Caco-2 (cell line): ENCODE results near the gene WFIKKN1. TPM values are rescaled to one million over a fixed set of nuclear protein-coding genes. Genes with fewer than 3 reads are reported as not detected.

Experiments
- BruUV-seq: library from RNA; stranded (reverse); fragments of 400-500 nt; replicated peaks from 2 replicates; lab custom pipeline; 2021; lab: Mats Ljungman, UMichigan
- CTCF ChIA-PET: fragments of 300-600 bp; sonication (Branson Sonifier 250); formaldehyde crosslinking; loops from one replicate; lab custom pipeline; 2022; ENCODE audit warnings: antibody characterized with exemption; lab: Charles Lee
- POLR2A ChIA-PET: fragments of 300-600 bp; sonication (Branson Sonifier 250); formaldehyde crosslinking; loops from one replicate; lab custom pipeline; 2022; ENCODE audit warnings: antibody characterized with exemption; lab: Charles Lee
- DNase-seq, 2 experiments: peaks; one replicate each; pipeline versions ENCODE4 v3.0.0 to v3.0.0-alpha.2; 2020 to 2022
- H3K27me3 ChIP-seq: replicated peaks from 2 replicates; pipeline ENCODE4 v1.6.0; 2011; ENCODE audit warnings: low read length; ENCODE audit not compliant: control insufficient read depth, insufficient read depth
- H3K36me3 ChIP-seq: 2 replicates; pipeline ENCODE4 v1.5.1; 2011; ENCODE audit warnings: low read length; ENCODE audit not compliant: control insufficient read depth, insufficient read depth
- H3K4me1 ChIP-seq: fragments of 250-450 bp; sonication (Bioruptor Pico); 2 replicates; pipeline ENCODE4 v1.5.1; 2020; ENCODE audit warnings: mild to moderate bottlenecking
- H3K4me3 ChIP-seq: 2 replicates; pipeline ENCODE4 v1.5.1; 2011; ENCODE audit warnings: low read depth, mild to moderate bottlenecking, control low read depth, low read length
- H3K9me3 ChIP-seq: fragments of 250-450 bp; sonication (Bioruptor Pico); 2 replicates; pipeline ENCODE4 v1.5.1; 2020; ENCODE audit warnings: mild to moderate bottlenecking, moderate library complexity
- H3K27ac Mint-ChIP-seq: one replicate; pipeline ENCODE4 v1.8.0; 2022; ENCODE audit warnings: mixed read lengths; ENCODE audit not compliant: unreplicated experiment
- H3K27me3 Mint-ChIP-seq: one replicate; pipeline ENCODE4 v1.8.0; 2022; ENCODE audit warnings: mixed read lengths; ENCODE audit not compliant: insufficient read depth, unreplicated experiment
- H3K36me3 Mint-ChIP-seq: one replicate; pipeline ENCODE4 v1.8.0; 2022; ENCODE audit warnings: mild to moderate bottlenecking, mixed read lengths; ENCODE audit not compliant: insufficient read depth, unreplicated experiment
- H3K4me1 Mint-ChIP-seq: one replicate; pipeline ENCODE4 v1.8.0; 2022; ENCODE audit warnings: low read depth, mixed read lengths; ENCODE audit not compliant: unreplicated experiment
- H3K4me3 Mint-ChIP-seq: one replicate; pipeline ENCODE4 v1.8.0; 2022; ENCODE audit warnings: mild to moderate bottlenecking, moderate library complexity, mixed read lengths; ENCODE audit not compliant: unreplicated experiment
- H3K9me3 Mint-ChIP-seq: one replicate; pipeline ENCODE4 v1.8.0; 2022; ENCODE audit warnings: mixed read lengths; ENCODE audit not compliant: unreplicated experiment
- CTCF ChIP-seq, 2 experiments: fragments of 200-600 bp in 1 of 2; IDR thresholded peaks; 1 replicate in 1 of 2; 2 replicates in 1 of 2; pipeline versions ENCODE4 v1.5.1 to v1.8.0; 2011 to 2022; ENCODE audit warnings: antibody characterized with exemption in 1 of 2, control low read depth in 1 of 2, inconsistent platforms in 1 of 2, low read depth in 1 of 2, low read length in 1 of 2, mild to moderate bottlenecking in 1 of 2, moderate library complexity in 1 of 2; ENCODE audit not compliant: insufficient read depth in 1 of 2, severe bottlenecking in 1 of 2, unreplicated experiment in 1 of 2
- intact Hi-C: fragments of 100-400 bp; cut with micrococcal nuclease; formaldehyde crosslinking; loops from one replicate; pipeline ENCODE4 v1.10.0; 2022; ENCODE audit not compliant: unreplicated experiment
- total RNA-seq: library from RNA; stranded (reverse); gene quantifications from 2 replicates; pipeline ENCODE4 v1.2.3, GENCODE V29; 2022

WFIKKN1 gene
- total RNA-seq, 1 experiment from 2014 or later = 0.54 TPM

DNA sequence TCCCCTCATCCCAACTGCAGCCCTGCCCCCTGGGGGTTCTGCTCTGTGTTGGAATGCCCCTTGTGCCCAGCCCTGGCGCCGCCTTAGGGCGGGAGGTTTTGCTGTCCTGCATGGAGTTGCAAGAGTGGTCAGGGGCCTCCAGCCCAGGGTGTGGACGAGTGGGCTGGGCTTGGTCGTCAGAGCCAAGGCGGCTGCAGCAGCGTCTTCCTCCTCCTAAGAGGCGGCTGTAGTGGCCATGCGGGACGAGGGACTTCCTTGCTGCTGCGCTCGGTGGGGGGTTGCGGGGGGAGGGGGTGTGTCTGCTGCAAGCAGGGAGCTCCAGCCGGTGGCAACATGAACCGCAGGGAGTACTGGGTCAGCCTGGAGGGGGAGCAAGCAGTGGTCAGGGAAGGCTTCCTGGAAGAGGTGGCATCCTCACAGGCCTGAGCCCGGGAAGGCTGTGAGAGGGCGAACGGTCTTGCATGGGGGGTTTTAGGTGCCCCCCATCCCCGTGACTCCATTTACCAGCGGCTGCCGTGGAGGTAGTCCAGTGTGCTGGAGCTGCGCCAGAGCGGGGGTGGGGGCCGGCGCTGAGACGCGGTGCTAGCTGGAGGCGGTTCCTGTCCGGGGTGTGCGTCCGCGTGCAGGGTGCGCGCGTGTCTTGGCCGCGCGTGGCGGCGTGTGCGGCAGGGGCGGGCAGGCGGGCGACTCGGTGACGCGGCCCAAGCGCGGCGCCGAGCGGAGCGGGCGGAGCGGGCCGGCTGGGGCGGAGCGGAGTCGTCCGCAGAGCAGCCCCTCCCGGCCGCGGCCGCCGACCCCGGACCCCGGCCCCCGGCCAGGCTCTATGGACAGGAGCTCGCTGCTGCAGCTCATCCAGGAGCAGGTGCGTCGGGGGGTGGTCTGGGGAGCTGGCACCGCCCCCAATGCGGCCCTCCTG lies 44.4 kb downstream of the WFIKKN1 start, which contains the start of gene RHBDL1:
Gene RHBDL1, plus strand, starts transcription at position 704 of the 916 bp plus-strand sequence. Its CDS starts 120 bp downstream, at position 824.
- no peaks in the 10 kb centered on the region for H3K27me3 ChIP-seq
- H3K4me1 ChIP-seq = 0 out of 2 replicates have a peak, but pooled peaks cover 7% of the 10 kb centered on the region
- BruUV-seq = no TSS peak
- Mint-ChIP-seq H3K27ac (no peak within 1 kb of the TSS), H3K27me3 (no peaks in the 10 kb centered on the region), H3K4me1 (no peaks in the 10 kb centered on the region), H3K9me3 (no peaks in the 10 kb centered on the region), H3K4me3 (peak within 1 kb of the TSS; percentile 53), H3K36me3 (peaks cover 30% of the 10 kb centered on the region)
- intact Hi-C loops = no loop called here
- DNase-seq = no peak
- H3K4me3 ChIP-seq = peak within 1 kb of the TSS; percentile 26
- H3K9me3 ChIP-seq = no peaks in the 10 kb centered on the region
- POLR2A ChIA-PET = interaction anchor here (0.6 kb wide), 1 partner anchor 46 kb away, joined by 3 read pairs; no protein-coding TSS in a partner anchor
- TF ChIP-seq CTCF (IDR thresholded peaks at IDR 0.05; ENCODE audit: insufficient read depth in 1 of 2, low read depth in 1 of 2, low read length in 1 of 2, severe bottlenecking in 1 of 2, unreplicated experiment in 1 of 2) = no peak
- CTCF ChIA-PET = no interaction called here
- peaks cover 2% of the 10 kb centered on the region for H3K36me3 ChIP-seq

DNA sequence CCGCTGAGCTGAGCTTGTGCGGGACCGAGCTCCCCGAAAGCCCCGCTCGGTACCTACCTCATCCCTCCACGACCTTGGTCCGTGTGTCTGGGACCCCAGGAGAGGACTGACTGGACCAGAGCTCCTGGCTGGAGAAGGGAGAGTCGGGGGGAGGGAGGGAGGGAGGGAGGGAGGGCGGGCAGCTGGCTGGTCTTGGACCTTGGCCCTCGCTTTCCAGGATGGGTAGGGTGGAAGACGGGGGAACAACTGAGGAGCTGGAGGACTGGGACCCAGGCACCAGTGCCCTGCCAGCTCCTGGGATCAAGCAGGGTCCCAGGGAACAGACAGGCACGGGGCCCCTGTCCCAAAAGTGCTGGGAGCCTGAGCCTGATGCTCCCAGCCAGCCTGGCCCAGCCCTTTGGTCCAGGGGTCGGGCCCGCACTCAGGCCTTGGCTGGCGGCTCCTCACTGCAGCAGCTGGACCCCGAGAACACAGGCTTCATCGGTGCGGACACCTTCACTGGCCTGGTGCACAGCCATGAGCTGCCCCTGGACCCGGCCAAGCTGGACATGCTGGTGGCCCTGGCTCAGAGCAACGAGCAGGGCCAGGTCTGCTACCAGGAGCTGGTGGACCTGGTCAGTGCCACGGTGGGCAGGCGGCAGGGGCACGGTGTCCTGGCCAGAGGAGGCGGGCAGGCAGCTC lies 45.2 kb downstream of the WFIKKN1 start:
- H3K27me3 Mint-ChIP-seq = no peaks in the 10 kb centered on the region
- DNase-seq = no peak
- 0 out of 2 replicates have a peak, but pooled peaks cover 10% of the 10 kb centered on the region for H3K4me1 ChIP-seq
- no peaks in the 10 kb centered on the region for H3K9me3 ChIP-seq
- no peaks in the 10 kb centered on the region for H3K27me3 ChIP-seq
- POLR2A ChIA-PET = interaction anchor here (0.6 kb wide), 1 partner anchor 45 kb away, joined by 3 read pairs; no protein-coding TSS in a partner anchor
- H3K4me1 Mint-ChIP-seq = no peaks in the 10 kb centered on the region
- no peak overlapping the region for H3K4me3 Mint-ChIP-seq
- H3K36me3 Mint-ChIP-seq = peaks cover 33% of the 10 kb centered on the region
- no peaks in the 10 kb centered on the region for H3K9me3 Mint-ChIP-seq
- CTCF ChIA-PET = no interaction called here
- intact Hi-C loops = no loop called here
- H3K27ac Mint-ChIP-seq = no peak overlapping the region
- H3K4me3 ChIP-seq = peak overlapping the region; percentile 23; the same call in 1 of the 2 replicates
- BruUV-seq = no TSS peak
- peaks cover 1% of the 10 kb centered on the region for H3K36me3 ChIP-seq
- no peak for TF ChIP-seq CTCF (IDR thresholded peaks at IDR 0.05; ENCODE audit: insufficient read depth in 1 of 2, low read depth in 1 of 2, low read length in 1 of 2, severe bottlenecking in 1 of 2, unreplicated experiment in 1 of 2)

DNA sequence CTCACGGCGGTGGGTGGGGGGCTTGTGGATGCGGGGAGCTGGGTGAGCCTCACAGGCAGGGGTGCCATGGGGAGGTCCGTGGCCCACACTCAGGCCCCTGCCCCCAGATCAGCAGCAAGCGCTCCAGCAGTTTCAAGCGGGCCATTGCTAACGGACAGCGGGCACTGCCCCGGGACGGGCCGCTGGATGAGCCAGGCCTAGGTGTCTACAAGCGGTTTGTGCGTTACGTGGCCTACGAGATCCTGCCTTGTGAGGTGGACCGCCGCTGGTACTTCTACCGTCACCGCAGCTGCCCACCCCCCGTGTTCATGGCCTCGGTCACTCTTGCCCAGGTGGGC lies 45.7 kb downstream of the WFIKKN1 start:
- Histone ChIP-seq H3K36me3 (peaks cover 1% of the 10 kb centered on the region), H3K4me3 (no peak overlapping the region), H3K4me1 (peaks cover 15% of the 10 kb centered on the region; the same call in 1 of the 2 replicates), H3K27me3 (no peaks in the 10 kb centered on the region), H3K9me3 (no peaks in the 10 kb centered on the region)
- Mint-ChIP-seq H3K27me3 (no peaks in the 10 kb centered on the region), H3K27ac (no peak overlapping the region), H3K4me1 (no peaks in the 10 kb centered on the region), H3K4me3 (no peak overlapping the region), H3K9me3 (no peaks in the 10 kb centered on the region), H3K36me3 (peaks cover 36% of the 10 kb centered on the region)
- no peak for TF ChIP-seq CTCF (IDR thresholded peaks at IDR 0.05; ENCODE audit: insufficient read depth in 1 of 2, low read depth in 1 of 2, low read length in 1 of 2, severe bottlenecking in 1 of 2, unreplicated experiment in 1 of 2)
- BruUV-seq = no TSS peak
- intact Hi-C loops = no loop called here
- no peak for DNase-seq
- POLR2A ChIA-PET = no interaction called here
- CTCF ChIA-PET = no interaction called here
